Measurements from ENCODE around the gene N4BP2L2. TPM values are rescaled to one million over a fixed set of nuclear protein-coding genes. Genes with fewer than 3 reads are reported as not detected.

Gene N4BP2L2
- total and polyA plus RNA-seq, 2 of the 8 experiments (the other 6 are each of a cell fraction or from before 2014, with no cell fraction given): 14.6 to 67.6 TPM

DNA sequence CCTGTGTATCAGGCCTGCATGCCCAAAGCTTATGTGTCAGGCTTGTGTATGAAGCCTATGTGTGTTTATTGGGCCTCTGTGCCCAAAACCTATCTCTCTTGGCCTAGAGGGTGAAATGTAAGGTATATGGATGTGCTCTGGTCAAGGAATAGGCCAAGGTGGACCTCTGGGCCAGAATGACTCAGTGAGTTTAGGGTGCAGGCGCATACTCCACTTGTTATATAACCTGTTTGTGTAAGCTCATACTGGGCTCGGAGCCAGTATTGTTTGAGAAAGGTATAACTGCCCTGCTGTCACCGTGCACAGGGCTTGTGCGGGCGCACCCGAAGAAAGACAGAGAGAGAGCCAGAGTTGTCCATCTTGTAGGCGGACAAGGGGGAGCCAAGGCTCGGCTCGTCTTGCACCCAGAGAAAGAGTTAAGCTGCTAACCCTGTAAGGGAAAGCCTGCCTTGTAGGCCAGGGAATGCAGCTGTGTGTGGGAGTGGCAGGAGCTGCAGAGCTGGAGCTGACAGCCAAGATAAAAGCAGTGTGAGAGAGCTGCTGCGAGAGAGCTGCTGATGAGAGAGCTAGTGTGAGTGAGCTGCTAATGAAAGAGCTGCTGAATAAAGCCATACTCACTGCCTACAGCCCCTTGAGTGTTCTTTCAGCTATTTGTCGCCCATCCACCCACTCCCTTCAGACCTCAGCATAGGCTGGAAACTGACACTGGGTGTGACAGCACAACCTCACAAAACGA, 67.2 kb downstream of the N4BP2L2 start:
- Histone ChIP-seq H3K4me1 (replicated peaks in 1 of 4; ENCODE audit: control insufficient read depth in 3 of 4, insufficient read depth in 4 of 4, low read length in 3 of 4) (no peaks in the 10 kb centered on the region), H4K5ac (ENCODE audit: insufficient read length, low read depth, low read length) (no peak overlapping the region), H4K8ac (ENCODE audit: extremely low read depth, insufficient read depth, low read length) (no peak overlapping the region), H4K20me1 (replicated peaks in 1 of 2; ENCODE audit: control insufficient read depth in 1 of 2, insufficient read depth in 2 of 2, low read length in 2 of 2) (peaks cover 0 to 3% of the 10 kb centered on the region in 2 experiments), H3K18ac (ENCODE audit: extremely low read depth, low read length) (no peak overlapping the region), H3K9ac (replicated peaks in 1 of 4; ENCODE audit: extremely low read depth in 1 of 4, low read depth in 3 of 4, low read length in 3 of 4) (no peak overlapping the region), H3K27me3 (replicated peaks in 1 of 4; ENCODE audit: control insufficient read depth in 3 of 4, extremely low read depth in 1 of 4, insufficient read depth in 3 of 4, low read length in 3 of 4) (no peaks in the 10 kb centered on the region), H2BK12ac (ENCODE audit: low read depth, low read length) (no peak overlapping the region), H3K23me2 (ENCODE audit: low read depth, low read length) (no peaks in the 10 kb centered on the region), H3K4me3 (ENCODE audit: extremely low read depth in 1 of 4, insufficient read depth in 2 of 4, low read depth in 3 of 4, low read length in 4 of 4) (no peak overlapping the region), H2AFZ (ENCODE audit: low read length) (no peak overlapping the region), H2BK20ac (ENCODE audit: low read length) (no peak overlapping the region), H2BK15ac (ENCODE audit: low read length) (no peak overlapping the region), H2BK5ac (ENCODE audit: low read depth, low read length) (no peak overlapping the region), H3K79me2 (ENCODE audit: control insufficient read depth in 1 of 2, insufficient read depth in 2 of 2, low read length in 2 of 2) (no peaks in the 10 kb centered on the region), H2AK5ac (ENCODE audit: low read depth, low read length) (no peak overlapping the region), H3K27ac (ENCODE audit: low read depth, low read length) (no peak overlapping the region), H3K9me3 (ENCODE audit: insufficient read depth in 2 of 2, low read depth in 1 of 2, low read length in 1 of 2) (no peaks in the 10 kb centered on the region), H3K23ac (ENCODE audit: insufficient read length) (no peak overlapping the region), H3K79me1 (ENCODE audit: low read depth, low read length) (no peaks in the 10 kb centered on the region), H4K91ac (replicated peaks; ENCODE audit: insufficient read length, low read length) (no peak overlapping the region), H3K4me2 (ENCODE audit: insufficient read depth in 1 of 2, low read depth in 2 of 2, low read length in 2 of 2) (no peak overlapping the region), H2BK120ac (replicated peaks; ENCODE audit: low read depth, low read length) (no peak overlapping the region), H3K4ac (replicated peaks; ENCODE audit: insufficient read length, low read depth, low read length) (no peak overlapping the region), H3K36me3 (ENCODE audit: control insufficient read depth in 2 of 4, insufficient read depth in 4 of 4, low read length in 3 of 4) (no peaks in the 10 kb centered on the region), H3K14ac (ENCODE audit: insufficient read length) (no peak overlapping the region), H3K56ac (replicated peaks; ENCODE audit: insufficient read length, low read depth, low read length) (no peak overlapping the region)
- whole genome bisulfite sequencing, 2 experiments (ENCODE audit: extremely low coverage in 1 of 2, insufficient coverage in 1 of 2, insufficient read length in 1 of 2, insufficient replicate concordance in 2 of 2, low coverage in 1 of 2, low lambda C conversion rate in 2 of 2, missing lambda C conversion rate in 1 of 2): 81% methylated on average over 12 of the region's 12 CpGs; no CpG with 5 or more reads in 1 of the 2 experiments
- FAIRE-seq (no peak), DNase-seq (ENCODE audit: low read depth in 1 of 2, low spot score in 2 of 2) (no peak)
- ChIA-PET POLR2A (ENCODE audit: partially characterized antibody) (interaction anchor here (0.6 to 1.2 kb wide), 3 partner anchors 15 to 1007 kb away, joined by 3 read pairs; no protein-coding TSS in a partner anchor), CTCF (ENCODE audit: partially characterized antibody) (interaction anchor here (1.2 to 3.0 kb wide), 2 partner anchors 109 to 180 kb away, joined by 3 to 18 read pairs; no protein-coding TSS in a partner anchor)
- TF ChIP-seq JUN (IDR thresholded peaks at IDR 0.05; ENCODE audit: low read depth, low read length): no peak
- no peak for TF ChIP-seq GABPA (IDR thresholded peaks at IDR 0.05; ENCODE audit: borderline replicate concordance, insufficient read depth, low read length)
- TF ChIP-seq NRF1 (IDR thresholded peaks at IDR 0.05; ENCODE audit: low read depth, low read length): no peak
- TF ChIP-seq PHF8 (conservative IDR thresholded peaks at IDR 0.05; ENCODE audit: low read depth, low read length): no peak
- no peak for TF ChIP-seq SRF (IDR thresholded peaks at IDR 0.05; ENCODE audit: low read depth, low read length)
- TF ChIP-seq CBX5 (IDR thresholded peaks at IDR 0.05; ENCODE audit: low read depth, low read length): no peak
- TF ChIP-seq EGR1 (IDR thresholded peaks at IDR 0.05; ENCODE audit: borderline replicate concordance, low read depth, low read length): no peak
- no peak for TF ChIP-seq RFX5 (IDR thresholded peaks at IDR 0.05; ENCODE audit: borderline replicate concordance, low read depth, low read length)
- no peak for TF ChIP-seq RAD21 (IDR thresholded peaks at IDR 0.05 in 1 of 2, conservative IDR thresholded peaks at IDR 0.05 in 1 of 2; ENCODE audit: low read depth in 2 of 2, low read length in 2 of 2)
- TF ChIP-seq POU5F1 (IDR thresholded peaks at IDR 0.05; ENCODE audit: low read depth, low read length): no peak
- no peak for TF ChIP-seq SP2 (IDR thresholded peaks at IDR 0.05; ENCODE audit: low read length)
- no peak for TF ChIP-seq CREB1 (IDR thresholded peaks at IDR 0.05)
- TF ChIP-seq YY1 (IDR thresholded peaks at IDR 0.05; ENCODE audit: low read depth, low read length): no peak
